HL-60 (cell line): ENCODE measurements around the gene PLAAT2.

ENCODE experiments used
- DNase-seq, 2 experiments: peaks; one replicate each; pipeline ENCODE4 v3.0.0-alpha.2; 2010 to 2020; ENCODE audit warnings: low read depth in 1 of 2, low spot score in 1 of 2
- H3K27ac ChIP-seq: fragments of 250-450 bp; sonication (Bioruptor Pico); replicated peaks from 2 replicates; pipeline ENCODE4 v1.5.1; 2020; ENCODE audit warnings: mild to moderate bottlenecking, moderate library complexity
- H3K27me3 ChIP-seq: fragments of 250-450 bp; sonication (Bioruptor Pico); 2 replicates; pipeline ENCODE4 v1.5.1; 2021; ENCODE audit warnings: mild to moderate bottlenecking, moderate library complexity; ENCODE audit not compliant: insufficient read depth, poor library complexity, severe bottlenecking
- H3K4me3 ChIP-seq: replicated peaks from 2 replicates; pipeline ENCODE4 v1.5.1; 2011; ENCODE audit warnings: mild to moderate bottlenecking, control low read depth, low read length; ENCODE audit not compliant: insufficient read depth
- GABPA ChIP-seq: IDR thresholded peaks from 2 replicates; pipeline ENCODE4 v1.6.1; 2012; ENCODE audit warnings: low read depth
- POLR2AphosphoS5 ChIP-seq: IDR thresholded peaks from 2 replicates; pipeline ENCODE4 v1.6.1; 2012; ENCODE audit warnings: low read depth
- SPI1 ChIP-seq: IDR thresholded peaks from 2 replicates; pipeline ENCODE4 v1.6.1; 2012; ENCODE audit warnings: low read depth, mild to moderate bottlenecking, borderline replicate concordance
- TF ChIP-seq, protein P1 (sequence below): IDR thresholded peaks from 2 replicates; pipeline ENCODE4 v1.6.1; 2012; ENCODE audit warnings: low read depth; ENCODE audit not compliant: insufficient replicate concordance
- TF ChIP-seq, protein P2 (sequence below): IDR thresholded peaks from one replicate; pipeline ENCODE4 v1.5.1; 2011; ENCODE audit warnings: low read length, control low read depth, inconsistent platforms; ENCODE audit not compliant: insufficient read depth

Gene PLAAT2

DNA sequence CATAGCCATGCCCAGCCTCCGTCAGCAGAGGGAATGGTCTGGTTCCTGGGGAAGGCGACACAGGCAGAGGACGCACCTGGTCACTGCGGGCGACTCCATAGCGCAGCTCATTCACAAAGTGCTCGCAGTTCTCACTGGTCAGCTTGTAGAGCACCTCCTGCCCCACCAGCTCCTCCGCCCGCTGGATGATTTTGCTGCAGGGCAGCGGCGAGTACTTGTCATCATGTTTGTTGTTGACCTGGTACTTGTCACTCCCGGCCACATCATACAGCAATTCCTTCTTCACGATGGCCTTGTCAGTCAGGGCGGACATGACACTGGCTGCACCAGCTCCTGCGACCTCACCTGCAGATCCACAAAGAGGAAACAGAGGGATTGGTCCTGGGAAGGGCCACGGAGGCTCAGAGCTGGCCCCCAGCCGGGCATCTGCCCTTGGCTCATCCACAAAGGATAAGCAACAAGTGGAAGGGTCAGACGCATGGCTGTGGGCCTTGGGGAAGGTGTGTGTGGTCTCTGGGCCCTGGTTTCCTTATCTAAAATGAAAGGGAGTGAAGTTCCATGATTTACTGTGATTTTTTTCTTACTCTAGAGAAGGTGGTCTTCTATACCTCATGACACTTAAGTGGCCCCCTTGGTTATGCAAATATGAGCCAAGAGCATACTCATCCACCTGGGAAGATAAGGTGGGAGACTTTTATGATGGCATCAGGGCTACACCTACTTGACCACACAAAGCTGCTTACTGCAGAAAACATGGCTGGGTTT, 27.0 kb upstream of the PLAAT2 start:
- Histone ChIP-seq H3K27me3 (no peaks in the 10 kb centered on the region), H3K27ac (no peak overlapping the region), H3K4me3 (no peak overlapping the region)
- DNase-seq, result no peak
- TF ChIP-seq GABPA, result no peak
- no peak for TF ChIP-seq SPI1
- TF ChIP-seq, protein P1, sequence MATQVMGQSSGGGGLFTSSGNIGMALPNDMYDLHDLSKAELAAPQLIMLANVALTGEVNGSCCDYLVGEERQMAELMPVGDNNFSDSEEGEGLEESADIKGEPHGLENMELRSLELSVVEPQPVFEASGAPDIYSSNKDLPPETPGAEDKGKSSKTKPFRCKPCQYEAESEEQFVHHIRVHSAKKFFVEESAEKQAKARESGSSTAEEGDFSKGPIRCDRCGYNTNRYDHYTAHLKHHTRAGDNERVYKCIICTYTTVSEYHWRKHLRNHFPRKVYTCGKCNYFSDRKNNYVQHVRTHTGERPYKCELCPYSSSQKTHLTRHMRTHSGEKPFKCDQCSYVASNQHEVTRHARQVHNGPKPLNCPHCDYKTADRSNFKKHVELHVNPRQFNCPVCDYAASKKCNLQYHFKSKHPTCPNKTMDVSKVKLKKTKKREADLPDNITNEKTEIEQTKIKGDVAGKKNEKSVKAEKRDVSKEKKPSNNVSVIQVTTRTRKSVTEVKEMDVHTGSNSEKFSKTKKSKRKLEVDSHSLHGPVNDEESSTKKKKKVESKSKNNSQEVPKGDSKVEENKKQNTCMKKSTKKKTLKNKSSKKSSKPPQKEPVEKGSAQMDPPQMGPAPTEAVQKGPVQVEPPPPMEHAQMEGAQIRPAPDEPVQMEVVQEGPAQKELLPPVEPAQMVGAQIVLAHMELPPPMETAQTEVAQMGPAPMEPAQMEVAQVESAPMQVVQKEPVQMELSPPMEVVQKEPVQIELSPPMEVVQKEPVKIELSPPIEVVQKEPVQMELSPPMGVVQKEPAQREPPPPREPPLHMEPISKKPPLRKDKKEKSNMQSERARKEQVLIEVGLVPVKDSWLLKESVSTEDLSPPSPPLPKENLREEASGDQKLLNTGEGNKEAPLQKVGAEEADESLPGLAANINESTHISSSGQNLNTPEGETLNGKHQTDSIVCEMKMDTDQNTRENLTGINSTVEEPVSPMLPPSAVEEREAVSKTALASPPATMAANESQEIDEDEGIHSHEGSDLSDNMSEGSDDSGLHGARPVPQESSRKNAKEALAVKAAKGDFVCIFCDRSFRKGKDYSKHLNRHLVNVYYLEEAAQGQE, result no peak
- TF ChIP-seq, protein P2, sequence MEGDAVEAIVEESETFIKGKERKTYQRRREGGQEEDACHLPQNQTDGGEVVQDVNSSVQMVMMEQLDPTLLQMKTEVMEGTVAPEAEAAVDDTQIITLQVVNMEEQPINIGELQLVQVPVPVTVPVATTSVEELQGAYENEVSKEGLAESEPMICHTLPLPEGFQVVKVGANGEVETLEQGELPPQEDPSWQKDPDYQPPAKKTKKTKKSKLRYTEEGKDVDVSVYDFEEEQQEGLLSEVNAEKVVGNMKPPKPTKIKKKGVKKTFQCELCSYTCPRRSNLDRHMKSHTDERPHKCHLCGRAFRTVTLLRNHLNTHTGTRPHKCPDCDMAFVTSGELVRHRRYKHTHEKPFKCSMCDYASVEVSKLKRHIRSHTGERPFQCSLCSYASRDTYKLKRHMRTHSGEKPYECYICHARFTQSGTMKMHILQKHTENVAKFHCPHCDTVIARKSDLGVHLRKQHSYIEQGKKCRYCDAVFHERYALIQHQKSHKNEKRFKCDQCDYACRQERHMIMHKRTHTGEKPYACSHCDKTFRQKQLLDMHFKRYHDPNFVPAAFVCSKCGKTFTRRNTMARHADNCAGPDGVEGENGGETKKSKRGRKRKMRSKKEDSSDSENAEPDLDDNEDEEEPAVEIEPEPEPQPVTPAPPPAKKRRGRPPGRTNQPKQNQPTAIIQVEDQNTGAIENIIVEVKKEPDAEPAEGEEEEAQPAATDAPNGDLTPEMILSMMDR, result no peak
- no peak for TF ChIP-seq POLR2AphosphoS5

DNA sequence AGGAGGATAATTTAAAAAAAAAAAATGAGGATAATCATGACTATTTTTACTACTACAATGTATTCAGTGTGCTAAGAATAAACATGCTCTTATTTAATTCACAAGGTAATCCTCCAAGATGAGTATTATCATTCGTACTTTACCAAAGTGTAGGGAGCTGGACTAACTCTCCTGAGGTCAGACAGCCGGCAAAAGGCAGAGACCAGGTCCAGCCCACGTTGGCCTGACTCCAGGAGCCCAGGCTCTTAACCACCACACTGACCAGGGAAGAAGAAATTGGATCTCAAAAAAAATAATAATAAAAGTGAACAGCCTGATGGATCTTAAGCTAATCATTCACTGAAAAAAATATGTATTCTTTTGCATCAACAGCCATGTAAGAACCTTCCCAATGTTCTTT, 25.8 kb upstream of the PLAAT2 start:
- no peak overlapping the region for H3K4me3 ChIP-seq
- H3K27ac ChIP-seq, result no peak overlapping the region
- TF ChIP-seq SPI1, result no peak
- TF ChIP-seq, protein P2, result no peak
- TF ChIP-seq POLR2AphosphoS5, result no peak
- TF ChIP-seq, protein P1, result no peak
- TF ChIP-seq GABPA, result no peak
- no peaks in the 10 kb centered on the region for H3K27me3 ChIP-seq
- DNase-seq, result no peak

DNA sequence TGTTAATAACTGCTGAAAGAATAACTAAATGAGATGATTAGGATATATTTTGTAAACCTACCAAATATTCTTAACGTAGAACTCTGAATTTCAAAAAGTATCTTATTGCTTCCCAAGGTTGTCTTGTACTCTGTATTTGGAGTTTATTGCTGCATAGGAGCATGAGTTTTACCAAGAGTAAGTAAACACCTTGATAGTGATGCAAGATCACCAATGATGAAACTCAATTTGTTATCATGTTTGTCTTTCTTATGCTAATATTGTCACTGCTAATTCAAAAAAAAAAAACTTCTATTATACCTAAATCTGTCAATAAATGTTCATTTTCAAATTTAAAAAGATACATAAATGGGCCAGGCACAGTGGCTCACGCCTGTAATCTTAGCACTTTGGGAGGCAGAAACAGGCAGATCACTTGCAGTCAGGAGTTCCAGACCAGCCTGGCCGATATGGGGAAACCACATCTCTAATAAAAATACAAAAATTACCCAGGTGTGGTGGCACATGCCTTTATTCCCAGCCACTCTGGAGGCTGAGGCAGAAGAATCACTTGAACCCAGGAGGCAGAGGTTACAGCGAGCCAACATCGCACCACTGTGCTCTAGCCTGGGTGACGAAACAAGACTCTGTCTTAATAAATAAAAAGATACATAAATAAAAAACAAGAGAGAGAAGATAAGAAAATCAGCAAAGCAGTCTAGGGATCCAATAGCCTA, 23.4 kb upstream of the PLAAT2 start:
- Histone ChIP-seq H3K4me3 (no peak overlapping the region), H3K27ac (no peak overlapping the region)
- TF ChIP-seq, protein P1, result no peak
- TF ChIP-seq GABPA (no peak), SPI1 (no peak), POLR2AphosphoS5 (no peak)
- TF ChIP-seq, protein P2, result no peak

More for the DNA sequence above, 23.4 kb upstream of the PLAAT2 start:
- DNase-seq, result no peak
- no peaks in the 10 kb centered on the region for H3K27me3 ChIP-seq
